Astrocyte of the cerebellum (primary cell): ENCODE measurements around the gene MMS19.
"Not testable (repeated sequence)": the region's sequence is repeated elsewhere in the genome, so short reads cannot be mapped to it uniquely, and the experiment has no call there.

Source experiments
- DNase-seq: peaks from one replicate; pipeline ENCODE4 v3.0.0-alpha.2; 2011; ENCODE audit warnings: low read depth
- H3K4me3 ChIP-seq: 2 replicates; pipeline ENCODE4 v1.5.1; 2011; ENCODE audit warnings: mild to moderate bottlenecking, low read depth, low read length, moderate library complexity
- CTCF ChIP-seq: IDR thresholded peaks from 2 replicates; pipeline ENCODE4 v1.5.1; 2012; ENCODE audit warnings: low read length, low read depth, moderate library complexity, mild to moderate bottlenecking; ENCODE audit errors: missing control alignments
- in situ Hi-C: cut with HindIII; loops from 2 replicates; pipeline ENCODE4 v1.10.0; 2017; ENCODE audit warnings: low sequenced_read_pairs

The MMS19 gene

GRCh38 chr10:97434055-97434454 lies 64.2 kb downstream of the MMS19 start:
- TF ChIP-seq CTCF: no peak
- no peak overlapping the region for H3K4me3 ChIP-seq
- DNase-seq: no peak
- in situ Hi-C loops: no loop called here

GRCh38 chr10:97428572-97428981 lies 69.6 kb downstream of the MMS19 start:
- no peak for TF ChIP-seq CTCF
- DNase-seq: no peak
- peak overlapping the region; percentile 81 for H3K4me3 ChIP-seq
- in situ Hi-C loops: no loop called here

GRCh38 chr10:97427571-97428179 lies 70.5 kb downstream of the MMS19 start:
- no peak for DNase-seq
- in situ Hi-C loops: no loop called here
- no peak for TF ChIP-seq CTCF
- peak overlapping the region; percentile 81 for H3K4me3 ChIP-seq

- in situ Hi-C loops: no loop called here
Measured at GRCh38 chr10:97426776-97427570, 71.2 kb downstream of the MMS19 start.

GRCh38 chr10:97425964-97426775 lies 72.1 kb downstream of the MMS19 start, which contains the start of gene PGAM1:
PGAM1 (plus strand) TSS chr10:97426191; CDS start chr10:97426308, 117 bp downstream.
- in situ Hi-C loops: no loop called here
- H3K4me3 ChIP-seq: peak within 1 kb of the TSS; percentile 81
- peak; percentile 85 for DNase-seq
- peak; percentile 63 for TF ChIP-seq CTCF

More at GRCh38 chr10:97426776-97427570, 71.2 kb downstream of the MMS19 start:
- peak overlapping the region; percentile 81 for H3K4me3 ChIP-seq
- TF ChIP-seq CTCF: no peak
- no peak for DNase-seq

- DNase-seq, H3K4me3 ChIP-seq, in situ Hi-C loops: not testable (repeated sequence)
Measured at GRCh38 chr10:97423757-97424098, 74.5 kb downstream of the MMS19 start.

GRCh38 chr10:97416565-97416964 lies 81.7 kb downstream of the MMS19 start:
- in situ Hi-C loops: no loop called here
- TF ChIP-seq CTCF: no peak
- no peak overlapping the region for H3K4me3 ChIP-seq
- DNase-seq: no peak
